ENCODE measurements around the gene BSN. TPM values are rescaled to one million over a fixed set of nuclear protein-coding genes. Genes with fewer than 3 reads are reported as not detected.
A peak's percentile ranks its signal among the peaks of the same experiment; 100 is the strongest.

The BSN gene
- total and polyA plus RNA-seq, 7 donors = under 0.01 to 0.81 (median 0.61) TPM; not detected in 1

- no peaks in the 10 kb centered on the region for H3K27me3 ChIP-seq
- intact Hi-C loops (cut with DNase I) = loop anchor here (1.0 to 5.0 kb wide), 2 partner anchors 131 to 302 kb away; no protein-coding TSS in a partner anchor
- peaks cover 0 to 20% (median 16%) of the 10 kb centered on the region in 4 donors for H3K4me1 ChIP-seq
- DNase-seq = peak; percentile 97
- WGBS, 2 donors = 0 to 1% methylated on average over 63 of the region's 63 CpGs
- H3K4me3 ChIP-seq = peak overlapping the region; percentile 25 to 55 (median 53)
- peak overlapping the region; percentile 85 to 88 (median 86) for H3K27ac ChIP-seq
- TF ChIP-seq CTCF (IDR thresholded peaks at IDR 0.05) (peak; percentile 88 to 93 (median 92)), POLR2A (IDR thresholded peaks at IDR 0.05) (peak in 1 of 2 donors; percentile 10), POLR2AphosphoS5 (IDR thresholded peaks at IDR 0.05) (peak in 3 of 4 donors; percentile 47 to 58 (median 57)), EP300 (IDR thresholded peaks at IDR 0.05) (no peak)
- no peaks in the 10 kb centered on the region for H3K9me3 ChIP-seq
- H3K36me3 ChIP-seq = peaks cover 0 to 5% (median 0%) of the 10 kb centered on the region in 4 donors
These were observed 14.4 kb upstream of the BSN start for GRCh38 chr3:49539659-49540560.

- DNase-seq = no peak
- Histone ChIP-seq H3K27ac (no peak overlapping the region), H3K27me3 (peaks cover 0 to 5% (median 0%) of the 10 kb centered on the region in 3 donors), H3K9me3 (no peaks in the 10 kb centered on the region), H3K4me1 (peaks cover 0 to 19% (median 16%) of the 10 kb centered on the region in 4 donors), H3K36me3 (no peaks in the 10 kb centered on the region), H3K4me3 (no peak overlapping the region)
- intact Hi-C loops (cut with DNase I) = no loop called here
- TF ChIP-seq CTCF (IDR thresholded peaks at IDR 0.05) = no peak
- TF ChIP-seq EP300 (IDR thresholded peaks at IDR 0.05) = no peak
- no peak for TF ChIP-seq POLR2AphosphoS5 (IDR thresholded peaks at IDR 0.05)
- no peak for TF ChIP-seq POLR2A (IDR thresholded peaks at IDR 0.05)
These were observed 2.2 kb upstream of the BSN start for GRCh38 chr3:49552087-49552486.

DNA sequence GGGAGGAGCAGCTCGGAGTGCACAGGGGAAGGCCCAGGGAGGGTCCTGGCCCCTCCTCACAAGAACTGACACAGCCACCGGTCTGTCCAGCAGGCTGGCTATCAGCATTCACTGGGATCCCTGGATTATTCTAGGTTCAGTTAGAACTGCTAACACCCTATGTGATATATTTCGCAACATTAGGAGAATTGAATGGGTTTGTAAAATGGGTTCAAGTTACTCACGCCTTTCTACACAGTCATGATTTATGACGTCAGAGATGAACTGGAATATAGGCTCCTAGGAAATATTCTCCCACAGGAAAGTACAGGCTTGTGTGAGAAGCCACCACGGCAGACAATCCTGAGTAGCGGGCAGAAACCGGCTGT lies 969 bp upstream of the BSN start:
- H3K4me1 ChIP-seq = peaks cover 0 to 19% (median 16%) of the 10 kb centered on the region in 4 donors
- H3K36me3 ChIP-seq = no peaks in the 10 kb centered on the region
- H3K27me3 ChIP-seq = no peaks in the 10 kb centered on the region
- 54 to 62% methylated on average over 8 of the region's 8 CpGs for WGBS, 2 donors
- H3K9me3 ChIP-seq = no peaks in the 10 kb centered on the region
- peak overlapping the region in 3 of 4 donors; percentile 79 to 85 (median 83) for H3K27ac ChIP-seq
- intact Hi-C loops (cut with DNase I) = no loop called here
- H3K4me3 ChIP-seq = peak overlapping the region in 3 of 4 donors; percentile 62 to 76 (median 66)
- DNase-seq = no peak
- TF ChIP-seq POLR2AphosphoS5 (IDR thresholded peaks at IDR 0.05) (no peak), CTCF (IDR thresholded peaks at IDR 0.05) (no peak), POLR2A (IDR thresholded peaks at IDR 0.05) (no peak), EP300 (IDR thresholded peaks at IDR 0.05) (no peak)

DNA sequence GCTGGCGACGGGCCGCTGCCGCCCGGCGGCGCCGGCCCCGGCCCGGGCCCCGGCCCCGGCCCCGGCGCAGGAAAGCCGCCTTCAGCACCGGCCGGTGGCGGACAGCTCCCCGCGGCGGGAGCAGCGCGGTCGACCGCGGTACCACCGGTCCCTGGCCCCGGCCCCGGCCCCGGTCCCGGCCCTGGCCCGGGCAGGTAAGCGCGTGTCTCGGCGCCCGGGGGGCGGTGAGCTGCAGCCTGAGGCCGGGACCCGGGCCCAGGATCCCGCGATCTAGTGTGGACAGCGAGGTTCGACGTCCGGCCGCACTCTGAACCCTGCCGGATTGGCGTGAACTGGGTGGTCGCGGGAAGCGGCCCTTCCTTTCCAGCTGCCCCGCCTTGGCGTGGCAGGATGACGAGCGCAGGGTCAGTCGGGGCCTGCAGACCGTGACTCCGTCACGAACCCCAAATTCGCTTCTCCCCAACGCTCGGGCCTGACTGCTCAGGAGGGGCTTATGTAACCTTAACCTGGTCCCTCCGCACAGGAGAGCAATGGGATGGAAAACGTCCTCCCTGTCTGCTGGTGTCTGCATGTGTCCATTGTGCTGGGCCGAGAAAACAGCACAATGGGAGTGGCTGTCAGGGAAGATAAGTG lies 472 bp downstream of the BSN start:
- intact Hi-C loops (cut with DNase I) = no loop called here
- Histone ChIP-seq H3K27me3 (no peaks in the 10 kb centered on the region), H3K9me3 (no peaks in the 10 kb centered on the region), H3K36me3 (no peaks in the 10 kb centered on the region), H3K27ac (peak overlapping the region in 1 of 4 donors; percentile 47), H3K4me3 (peak overlapping the region; percentile 19 to 76 (median 64)), H3K4me1 (peaks cover 0 to 19% (median 16%) of the 10 kb centered on the region in 4 donors)
- DNase-seq = no peak
- WGBS, 2 donors = 1% methylated on average over 66 of the region's 66 CpGs
- TF ChIP-seq CTCF (IDR thresholded peaks at IDR 0.05) (no peak), POLR2A (IDR thresholded peaks at IDR 0.05) (no peak), EP300 (IDR thresholded peaks at IDR 0.05) (no peak), POLR2AphosphoS5 (IDR thresholded peaks at IDR 0.05) (no peak)
